Lung (tissue), 12 donors: ENCODE data around the gene SASH1. TPM values are rescaled to one million over a fixed set of nuclear protein-coding genes. Genes with fewer than 3 reads are reported as not detected.

ENCODE experiments used
- ATAC-seq: fragments of 200-7000 bp; cut with Tn5 transposase; one replicate; pipeline ENCODE4 v1.9.1; 2020; ENCODE audit warnings: moderate number of reproducible peaks; ENCODE audit not compliant: insufficient read depth, low FRiP score
- DNase-seq, 3 donors: peaks; one replicate each; pipeline ENCODE4 v3.0.0-alpha.2; 2013 to 2017
- H3K27ac ChIP-seq, 2 donors: one replicate each; pipeline ENCODE4 v1.5.1; 2013; ENCODE audit warnings: mild to moderate bottlenecking in 2 of 2, moderate library complexity in 2 of 2, control low read depth in 1 of 2, inconsistent platforms in 1 of 2, low read depth in 1 of 2, low read length in 1 of 2
- H3K27me3 ChIP-seq, 3 donors: one replicate each; pipeline ENCODE4 v1.5.1; 2013; ENCODE audit warnings: low read length in 2 of 3; ENCODE audit not compliant: control insufficient read depth in 3 of 3, insufficient read depth in 3 of 3
- H3K36me3 ChIP-seq, 4 donors: one replicate each; pipeline ENCODE4 v1.5.1; 2013; ENCODE audit warnings: low read length in 4 of 4, mild to moderate bottlenecking in 1 of 4, moderate library complexity in 1 of 4; ENCODE audit not compliant: control insufficient read depth in 4 of 4, insufficient read depth in 4 of 4
- H3K4me1 ChIP-seq, 5 donors: one replicate each; pipeline ENCODE4 v1.5.1; 2013; ENCODE audit warnings: low read length in 5 of 5, mild to moderate bottlenecking in 2 of 5, moderate library complexity in 1 of 5; ENCODE audit not compliant: control insufficient read depth in 5 of 5, insufficient read depth in 5 of 5
- H3K4me3 ChIP-seq: one replicate; pipeline ENCODE4 v1.5.1; 2013; ENCODE audit warnings: mild to moderate bottlenecking, control low read depth, moderate library complexity
- H3K9ac ChIP-seq, 2 donors: one replicate each; pipeline ENCODE4 v1.5.1; 2013; ENCODE audit warnings: low read length in 2 of 2, control low read depth in 1 of 2; ENCODE audit not compliant: insufficient read depth in 1 of 2
- H3K9me3 ChIP-seq, 4 donors: one replicate each; pipeline ENCODE4 v1.5.1; 2013; ENCODE audit warnings: low read length in 3 of 4, mild to moderate bottlenecking in 1 of 4, moderate library complexity in 1 of 4; ENCODE audit not compliant: control insufficient read depth in 4 of 4, insufficient read depth in 3 of 4
- WGBS, 2 donors: extraction: QIAGEN DNeasy Blood & Tissue Kit; methylation state at CpG; one replicate each; pipeline ENCODE4 v1.1.7; 2013; 5-methylcytosine and 5-hydroxymethylcytosine counted together
- polyA plus RNA-seq, 2 donors: library from polyadenylated mRNA; stranded (reverse); fragments of 200-250 nt; gene quantifications; one replicate each; pipeline ENCODE4 v1.2.1, GENCODE V29; 2013
- total RNA-seq, 2 donors: library from RNA; depleted of rRNA in 1 of 2; stranded (reverse); fragments of >200 nt in 1 of 2; gene quantifications; one replicate each; pipeline ENCODE4 v1.2.1, GENCODE V29; 2014 to 2021
- TF ChIP-seq, protein P1 (sequence below): IDR thresholded peaks from 2 replicates; pipeline ENCODE4 v1.5.1; 2012; ENCODE audit warnings: mild to moderate bottlenecking; ENCODE audit errors: control extremely low read depth, extremely low read depth
- donor health status: control.
- donor health status: control.
- donor health status: Bipolar disorder and iron deficiency.
- donor health status: healthy.
- donor health status: DM: yes; HTN: yes; CAD: no.

Gene SASH1
- total and polyA plus RNA-seq, 4 donors: 18.8 to 114 (median 42.2) TPM

DNA sequence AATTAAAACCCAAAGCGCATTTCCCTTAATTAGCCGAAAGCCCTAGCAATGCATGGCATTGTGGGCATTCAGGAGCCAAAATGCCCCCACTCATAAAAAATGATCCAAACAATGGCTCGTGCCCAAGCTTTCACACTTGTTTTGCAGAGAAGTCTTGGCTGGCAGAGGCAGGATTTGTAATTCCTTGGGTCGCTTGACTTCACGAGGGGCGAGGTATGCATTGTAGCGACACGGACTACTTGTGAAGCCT lies 613 bp upstream of the SASH1 start:
- TF ChIP-seq, protein P1, sequence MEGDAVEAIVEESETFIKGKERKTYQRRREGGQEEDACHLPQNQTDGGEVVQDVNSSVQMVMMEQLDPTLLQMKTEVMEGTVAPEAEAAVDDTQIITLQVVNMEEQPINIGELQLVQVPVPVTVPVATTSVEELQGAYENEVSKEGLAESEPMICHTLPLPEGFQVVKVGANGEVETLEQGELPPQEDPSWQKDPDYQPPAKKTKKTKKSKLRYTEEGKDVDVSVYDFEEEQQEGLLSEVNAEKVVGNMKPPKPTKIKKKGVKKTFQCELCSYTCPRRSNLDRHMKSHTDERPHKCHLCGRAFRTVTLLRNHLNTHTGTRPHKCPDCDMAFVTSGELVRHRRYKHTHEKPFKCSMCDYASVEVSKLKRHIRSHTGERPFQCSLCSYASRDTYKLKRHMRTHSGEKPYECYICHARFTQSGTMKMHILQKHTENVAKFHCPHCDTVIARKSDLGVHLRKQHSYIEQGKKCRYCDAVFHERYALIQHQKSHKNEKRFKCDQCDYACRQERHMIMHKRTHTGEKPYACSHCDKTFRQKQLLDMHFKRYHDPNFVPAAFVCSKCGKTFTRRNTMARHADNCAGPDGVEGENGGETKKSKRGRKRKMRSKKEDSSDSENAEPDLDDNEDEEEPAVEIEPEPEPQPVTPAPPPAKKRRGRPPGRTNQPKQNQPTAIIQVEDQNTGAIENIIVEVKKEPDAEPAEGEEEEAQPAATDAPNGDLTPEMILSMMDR: no peak
- Histone ChIP-seq H3K9me3 (no peaks in the 10 kb centered on the region), H3K4me3 (peak overlapping the region; percentile 83), H3K4me1 (peaks cover 3 to 26% (median 7%) of the 10 kb centered on the region in 5 donors), H3K27me3 (no peaks in the 10 kb centered on the region), H3K27ac (peak overlapping the region; percentile 85 to 97), H3K36me3 (no peaks in the 10 kb centered on the region), H3K9ac (peak overlapping the region; percentile 81 to 88)
- WGBS, 2 donors: 9 to 12% methylated on average over 8 of the region's 8 CpGs
- DNase-seq: no peak
- no peak for ATAC-seq

DNA sequence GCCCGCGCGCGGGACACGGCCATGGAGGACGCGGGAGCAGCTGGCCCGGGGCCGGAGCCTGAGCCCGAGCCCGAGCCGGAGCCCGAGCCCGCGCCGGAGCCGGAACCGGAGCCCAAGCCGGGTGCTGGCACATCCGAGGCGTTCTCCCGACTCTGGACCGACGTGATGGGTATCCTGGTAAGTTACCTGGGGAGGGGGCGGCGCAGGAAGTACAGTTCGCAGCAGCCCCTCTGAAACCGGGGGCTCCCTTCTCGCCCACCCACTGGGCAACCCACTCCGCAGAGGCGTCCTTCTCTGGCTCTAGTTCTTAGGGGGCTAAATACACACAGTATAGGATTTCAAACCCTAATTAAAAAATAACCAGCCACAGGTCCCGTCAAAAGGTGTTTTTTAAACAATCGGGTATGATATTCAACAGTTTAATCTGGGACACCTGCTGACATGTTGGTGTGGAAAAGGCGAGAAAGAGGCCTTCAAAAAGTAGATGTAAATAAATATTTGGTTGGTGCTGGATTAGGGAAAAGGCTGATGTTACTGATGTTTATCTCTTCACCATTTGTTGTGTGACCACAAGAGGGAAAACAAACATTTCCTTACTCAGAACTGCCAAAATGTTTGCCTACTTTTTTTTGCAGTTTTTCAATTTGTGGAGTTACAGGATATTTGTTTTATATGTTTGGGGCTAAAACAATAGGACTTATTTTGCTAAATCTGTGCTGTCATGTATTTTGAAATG lies 577 bp downstream of the SASH1 start:
- ATAC-seq (no peak), DNase-seq (peak in 2 of 3 donors; percentile 61 to 67)
- Histone ChIP-seq H3K9ac (peak overlapping the region; percentile 65 to 66), H3K9me3 (no peaks in the 10 kb centered on the region), H3K36me3 (no peaks in the 10 kb centered on the region), H3K27me3 (no peaks in the 10 kb centered on the region), H3K27ac (peak overlapping the region; percentile 85 to 97), H3K4me1 (peaks cover 5 to 26% (median 7%) of the 10 kb centered on the region in 5 donors), H3K4me3 (peak overlapping the region; percentile 83)
- TF ChIP-seq, protein P1: no peak
- 4 to 5% methylated on average over 34 of the region's 34 CpGs for WGBS, 2 donors

DNA sequence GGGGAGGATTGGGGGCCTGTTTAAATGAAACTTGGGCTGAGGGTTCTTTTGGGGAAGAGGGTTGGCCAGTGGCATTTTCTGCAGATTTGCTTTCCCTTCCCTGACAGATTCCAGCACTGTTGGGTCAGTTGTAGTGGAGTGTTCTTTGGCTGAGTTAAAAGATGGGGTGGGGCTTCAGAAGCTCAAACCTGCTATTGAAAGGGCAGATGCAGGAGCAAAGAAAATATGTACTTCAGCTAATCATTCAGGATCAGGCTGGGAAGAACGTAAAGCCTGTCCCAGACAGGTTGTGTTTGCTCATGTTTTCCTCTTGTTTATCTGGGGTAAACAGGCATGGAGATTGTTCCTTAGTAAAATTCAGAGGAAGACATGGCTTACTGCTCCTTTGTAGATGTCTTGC lies 2.5 kb downstream of the SASH1 start:
- DNase-seq (peak in 1 of 3 donors; percentile 27), ATAC-seq (no peak)
- TF ChIP-seq, protein P1: no peak
- Histone ChIP-seq H3K36me3 (no peaks in the 10 kb centered on the region), H3K4me1 (peaks cover 7 to 26% (median 11%) of the 10 kb centered on the region in 5 donors), H3K27me3 (no peaks in the 10 kb centered on the region), H3K4me3 (no peak overlapping the region), H3K9me3 (no peaks in the 10 kb centered on the region), H3K9ac (no peak overlapping the region), H3K27ac (peak overlapping the region; percentile 17 to 59)
- 28 to 74% methylated on average over 1 of the region's 1 CpG for WGBS, 2 donors

DNA sequence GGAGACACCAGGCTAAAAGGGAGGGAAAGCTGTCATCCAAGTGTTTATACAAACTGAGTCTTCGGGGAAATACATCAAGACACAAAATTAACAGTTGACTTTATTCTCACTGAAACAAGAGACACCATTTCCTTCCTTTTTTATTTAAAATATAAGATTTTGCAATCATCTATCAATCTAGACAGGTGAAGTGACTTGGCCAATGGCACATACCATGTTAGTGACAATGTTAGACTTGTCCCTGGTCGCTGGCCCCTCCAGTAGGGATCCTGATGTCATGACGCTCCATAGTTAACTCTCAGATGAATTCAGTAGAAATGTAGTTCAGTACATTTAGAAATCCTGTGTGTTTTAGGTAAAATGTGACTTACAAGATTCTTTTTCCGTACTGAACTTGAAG lies 2.9 kb downstream of the SASH1 start:
- no peak for ATAC-seq
- Histone ChIP-seq H3K9ac (no peak overlapping the region), H3K9me3 (no peaks in the 10 kb centered on the region), H3K4me3 (no peak overlapping the region), H3K36me3 (no peaks in the 10 kb centered on the region), H3K27ac (peak overlapping the region in 1 of 2 donors; percentile 17), H3K27me3 (no peaks in the 10 kb centered on the region), H3K4me1 (peaks cover 7 to 26% (median 11%) of the 10 kb centered on the region in 5 donors)
- TF ChIP-seq, protein P1: no peak
- 55 to 68% methylated on average over 4 of the region's 4 CpGs for WGBS, 2 donors
- no peak for DNase-seq
